GM19438 (cell line): ENCODE measurements around the gene TLCD1.

Experiments
- ATAC-seq: cut with Tn5 transposase; IDR thresholded peaks from one replicate; pipeline ENCODE4 v1.9.1; 2021; ENCODE audit warnings: low read depth; ENCODE audit not compliant: unreplicated experiment

Gene TLCD1

DNA sequence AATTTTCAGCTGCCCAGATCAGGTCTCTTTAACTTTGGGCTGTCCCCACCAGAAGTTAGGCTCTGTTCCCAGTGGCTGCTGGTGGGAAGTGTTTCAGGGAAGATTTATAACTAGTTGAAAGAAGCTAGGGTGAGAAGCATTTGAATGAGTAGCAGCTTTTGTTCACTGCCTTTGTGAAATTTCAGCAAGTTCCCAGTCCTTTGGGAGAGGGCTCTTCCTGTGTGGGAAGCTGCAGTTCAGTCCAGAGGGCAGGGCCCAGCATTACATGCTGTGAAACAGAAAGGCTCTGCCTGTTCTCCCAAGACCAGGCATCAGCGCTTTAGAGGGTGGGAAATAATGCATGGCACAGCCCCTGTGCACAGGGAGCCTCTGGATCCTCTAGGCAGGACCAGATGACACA, 32.2 kb downstream of the TLCD1 start:
- no peak for ATAC-seq

DNA sequence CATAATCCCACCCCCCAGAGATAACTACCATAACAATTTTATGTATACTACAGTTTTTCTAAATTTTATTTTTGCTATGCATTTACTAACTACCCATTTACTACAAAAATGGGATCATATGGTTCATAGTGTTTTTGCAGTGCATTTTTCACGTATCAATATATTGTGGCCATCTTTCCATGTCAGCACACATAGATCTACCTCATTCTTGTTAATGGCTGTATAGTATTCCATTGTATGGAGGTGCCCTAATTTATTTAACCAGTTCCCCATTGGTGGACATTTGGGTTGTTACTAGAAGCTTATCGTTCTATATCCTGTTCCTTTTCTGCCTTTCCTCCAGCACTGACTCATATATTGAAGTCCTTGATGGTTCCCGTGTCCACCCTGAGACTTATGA, 37.0 kb downstream of the TLCD1 start:
- ATAC-seq: no peak

DNA sequence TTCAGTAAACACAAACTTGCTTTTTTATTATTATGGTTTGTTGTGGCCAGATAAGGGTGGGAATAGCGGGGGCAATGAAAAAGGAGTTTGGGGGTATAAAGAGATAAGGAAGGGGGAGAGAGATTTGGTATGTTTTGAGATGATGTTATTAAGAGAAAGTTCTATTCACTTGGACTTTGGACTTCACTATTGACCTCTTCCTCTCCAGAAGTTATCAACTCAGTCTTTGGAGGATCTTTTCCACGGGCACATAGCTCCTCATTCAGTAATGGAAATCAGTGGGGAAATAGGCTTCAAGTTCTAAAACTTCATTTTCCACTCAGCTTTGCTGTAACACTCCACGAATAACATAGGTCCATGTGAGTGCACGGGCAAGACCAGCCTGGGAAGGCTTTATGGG, 37.6 kb downstream of the TLCD1 start:
- ATAC-seq: no peak

DNA sequence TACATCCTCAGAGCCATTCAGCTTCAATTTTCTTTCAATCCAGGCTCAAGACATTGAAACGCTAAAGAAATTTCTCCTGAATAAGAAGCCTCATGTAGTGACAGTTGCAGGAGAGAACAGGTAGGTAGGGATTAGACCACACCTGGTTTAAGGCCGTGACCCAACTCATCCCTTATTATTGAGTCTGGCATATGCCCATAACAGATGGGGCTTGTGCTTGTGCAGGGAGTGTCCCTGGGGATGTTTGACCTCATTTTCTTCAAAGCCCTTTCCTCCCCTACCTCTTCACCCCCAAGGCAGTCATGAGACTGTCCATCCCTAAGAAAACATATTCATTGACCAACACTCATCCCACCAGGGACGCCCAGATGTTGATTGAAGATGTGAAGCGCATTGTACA, 39.7 kb downstream of the TLCD1 start:
- ATAC-seq: no peak

DNA sequence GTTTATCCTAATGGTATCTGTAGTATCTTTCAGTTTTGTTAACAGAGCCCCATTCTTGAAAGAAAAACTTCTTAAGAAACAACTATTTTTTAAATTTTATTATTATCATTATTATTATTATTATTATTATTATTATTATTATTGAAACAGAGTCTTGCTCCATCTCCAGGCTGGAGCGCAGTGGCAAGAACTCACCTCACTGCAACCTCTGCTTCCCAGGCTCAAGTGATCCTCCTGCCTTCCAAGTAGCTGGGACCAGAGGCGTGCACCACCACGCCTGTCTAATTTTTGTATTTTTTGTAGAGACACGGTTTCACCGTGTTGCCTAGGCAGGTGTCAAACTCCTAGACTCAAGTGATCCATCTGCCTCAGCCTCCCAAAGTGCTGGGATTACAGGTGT, 40.7 kb downstream of the TLCD1 start:
- ATAC-seq: no peak

DNA sequence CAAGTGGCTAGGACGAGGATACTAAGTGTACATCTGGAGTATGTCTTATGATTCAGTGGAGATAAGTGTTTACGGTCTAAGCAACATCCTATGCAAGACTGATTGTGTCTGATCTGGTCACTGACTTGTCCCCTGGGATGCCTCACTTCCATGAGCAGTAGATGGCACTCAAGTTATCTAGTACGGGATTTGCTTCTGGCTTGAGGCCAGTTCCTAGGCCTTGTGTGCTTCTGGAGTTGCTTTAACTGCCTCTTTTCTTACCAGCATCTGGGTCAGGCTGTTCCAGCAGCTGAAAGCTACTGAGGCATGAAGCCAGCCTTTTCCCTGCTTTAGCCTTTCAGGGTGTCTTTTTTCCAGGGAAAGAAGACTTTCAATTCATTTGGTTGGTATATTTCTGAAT, 41.1 kb downstream of the TLCD1 start:
- no peak for ATAC-seq

DNA sequence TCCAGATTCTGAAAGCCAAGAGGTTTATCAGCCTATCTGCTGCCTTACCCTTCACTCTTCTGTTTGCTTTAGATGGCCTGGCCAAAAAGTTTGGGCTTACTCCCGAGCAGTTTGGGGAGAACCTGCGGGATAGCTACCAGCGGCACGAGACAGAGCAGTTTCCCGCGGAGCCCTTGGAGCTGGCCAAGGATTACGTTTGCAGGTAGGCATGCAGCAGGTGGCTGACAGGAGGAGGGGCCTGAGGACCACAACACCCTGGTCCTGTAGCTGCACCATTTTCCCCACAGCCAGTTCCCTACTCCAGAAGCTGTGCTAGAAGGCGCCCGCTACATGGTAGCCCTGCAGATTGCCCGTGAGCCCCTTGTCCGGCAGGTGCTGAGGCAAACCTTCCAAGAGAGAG, 43.4 kb downstream of the TLCD1 start:
- no peak for ATAC-seq

DNA sequence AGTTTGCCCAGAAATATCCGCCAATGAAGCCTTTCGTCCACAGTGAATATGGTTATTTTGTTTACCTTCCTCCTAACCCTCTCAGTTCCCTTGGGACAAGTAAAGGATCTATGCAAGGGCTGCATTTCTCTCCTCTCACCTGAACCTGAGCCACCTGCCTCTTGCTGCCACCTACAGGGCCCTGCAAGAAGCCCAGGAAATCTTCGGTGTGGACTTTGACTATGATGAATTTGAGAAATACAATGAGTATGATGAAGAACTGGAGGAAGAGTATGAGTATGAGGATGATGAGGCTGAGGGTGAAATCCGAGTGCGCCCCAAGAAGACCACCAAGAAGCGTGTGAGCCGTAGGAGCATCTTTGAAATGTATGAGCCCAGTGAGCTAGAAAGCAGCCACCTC, 50.1 kb downstream of the TLCD1 start:
- no peak for ATAC-seq

DNA sequence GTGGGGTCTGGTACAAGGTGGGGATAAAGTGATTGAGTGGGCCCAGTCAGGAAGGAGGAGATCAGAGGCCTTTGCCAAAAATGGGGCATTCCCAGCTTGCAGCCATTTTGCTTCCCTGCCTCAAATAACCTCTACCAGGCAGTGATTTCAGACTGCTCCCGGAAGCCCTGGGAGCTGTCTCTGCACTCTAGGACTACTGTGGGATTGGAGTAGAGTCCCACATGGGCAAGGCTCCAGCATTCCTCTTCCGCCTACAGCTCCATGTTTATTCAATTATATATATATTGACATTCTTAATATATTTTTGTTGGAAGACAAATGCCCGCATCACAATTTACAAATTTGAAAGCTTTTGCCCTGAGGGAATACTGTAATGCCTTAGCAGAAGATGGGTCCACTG, 50.5 kb downstream of the TLCD1 start:
- ATAC-seq: no peak
